GM10847 (cell line): Measurements from ENCODE around the gene MYL6B.

Experiments
- POLR2A ChIP-seq: IDR thresholded peaks from 2 replicates; pipeline ENCODE4 v1.6.1; 2011; ENCODE audit not compliant: insufficient read length; ENCODE audit errors: extremely low read depth

MYL6B gene

DNA sequence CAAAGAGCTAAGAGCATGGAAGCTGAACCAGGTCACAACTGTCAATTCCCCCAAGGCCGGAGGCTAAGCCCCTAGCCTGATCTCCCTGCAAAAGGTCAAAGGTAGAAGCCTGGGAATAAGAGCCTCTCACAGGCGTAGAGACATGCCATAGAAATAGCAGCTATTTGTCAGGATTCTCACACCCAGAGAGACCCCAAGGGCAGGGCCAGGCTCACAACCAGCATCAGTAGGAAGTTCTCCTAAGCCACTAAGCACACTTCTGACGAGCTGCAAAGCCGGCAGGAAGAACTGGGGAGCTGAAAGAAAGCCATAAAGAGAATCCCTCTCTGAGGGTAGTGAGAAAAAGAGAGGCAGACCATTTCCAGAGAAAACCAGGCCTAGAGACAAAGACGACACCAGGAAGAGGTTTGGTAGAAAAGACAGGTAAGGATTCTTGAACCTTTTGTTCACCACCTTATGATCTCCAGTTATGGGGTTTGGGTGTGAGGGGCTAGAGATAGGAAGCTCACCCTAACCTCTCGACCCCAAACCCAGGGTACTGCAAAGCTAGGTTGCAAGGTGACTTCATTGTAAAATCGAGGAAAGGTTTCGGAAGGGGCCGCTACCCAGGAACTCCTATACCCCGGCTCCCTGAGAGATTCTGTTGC, 35.9 kb downstream of the MYL6B start:
- TF ChIP-seq POLR2A: no peak

DNA sequence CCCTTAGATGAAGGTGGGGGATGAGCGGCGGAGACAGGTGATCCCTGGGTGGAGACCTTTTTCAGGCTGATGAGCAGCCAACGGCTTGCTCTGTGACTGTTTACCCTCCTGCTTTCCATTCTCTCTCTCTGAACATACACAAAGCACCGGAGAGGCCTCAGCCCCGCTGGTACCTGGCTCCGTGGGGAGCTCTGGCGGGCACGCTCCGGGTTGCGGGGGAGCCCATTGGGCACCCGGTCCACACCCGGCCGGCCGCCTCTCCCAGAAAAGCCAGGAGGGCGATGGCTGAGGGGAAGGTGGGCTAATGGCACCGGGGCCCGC, 36.4 kb downstream of the MYL6B start:
- TF ChIP-seq POLR2A: no peak

GRCh38 chr12:56189099-56189917, 36.9 kb downstream of the MYL6B start, which contains the start of gene SMARCC2:
Gene SMARCC2, minus strand, starts transcription at chr12:56189483. Its CDS starts 22 bp downstream, at chr12:56189461.
- peak; percentile 18 for TF ChIP-seq POLR2A

DNA sequence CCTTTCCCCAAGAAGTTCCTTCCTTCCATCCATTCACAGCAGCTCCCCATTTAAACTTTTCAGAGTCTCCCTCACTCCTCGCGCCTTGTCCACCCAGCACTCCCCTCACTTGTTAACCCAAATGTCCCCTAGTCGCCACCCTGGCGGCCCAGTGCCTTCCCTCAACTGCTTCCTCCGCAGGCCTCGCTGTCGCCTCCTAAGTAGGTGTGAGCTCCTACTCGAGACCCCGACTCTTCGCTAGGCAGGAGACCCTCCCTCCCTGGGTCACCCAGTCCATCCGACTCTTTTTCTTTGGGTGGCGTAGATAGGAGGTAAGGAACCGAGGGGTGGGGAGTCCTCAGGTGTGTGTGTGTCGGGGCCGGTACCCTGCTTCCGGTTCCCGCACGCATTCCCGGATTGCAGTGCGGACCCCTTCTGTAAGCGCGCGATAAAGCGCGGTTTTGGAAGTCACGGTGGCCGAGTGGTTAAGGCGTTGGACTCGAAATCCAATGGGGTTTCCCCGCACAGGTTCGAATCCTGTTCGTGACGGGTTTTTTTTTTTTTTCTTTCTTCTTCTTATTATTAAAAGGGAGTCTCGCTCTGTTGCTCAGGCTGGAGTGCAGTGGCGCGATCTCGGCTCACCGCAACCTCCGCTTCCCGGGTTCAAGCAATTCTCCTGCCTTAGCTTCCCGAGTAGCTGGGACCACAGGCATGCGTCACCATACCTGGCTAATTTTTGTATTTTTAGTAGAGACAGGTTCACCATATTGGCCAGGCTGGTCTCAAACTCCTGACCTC, 37.7 kb downstream of the MYL6B start:
- TF ChIP-seq POLR2A: no peak

DNA sequence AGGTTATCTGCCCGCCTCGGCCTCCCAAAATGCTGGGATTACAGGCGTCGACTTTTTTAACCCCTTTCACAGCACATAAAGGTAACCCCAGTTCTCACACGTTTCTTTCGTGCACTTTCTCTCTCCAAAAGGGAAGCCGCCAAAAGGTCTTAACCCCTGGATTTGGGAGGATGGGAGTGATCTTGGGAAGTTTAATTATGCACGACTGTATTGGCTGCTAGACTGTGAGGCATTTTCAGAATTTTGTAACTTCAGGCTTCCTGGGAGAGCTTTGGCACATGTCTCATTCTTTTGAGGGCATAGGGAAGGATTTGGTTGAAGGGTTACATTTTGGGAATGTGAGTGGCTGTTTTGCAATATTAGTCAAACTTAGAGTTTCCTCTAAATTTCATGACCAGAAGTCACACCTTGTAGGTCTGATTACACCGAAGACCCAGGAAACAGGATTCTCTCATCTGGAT, 38.3 kb downstream of the MYL6B start:
- TF ChIP-seq POLR2A: no peak

DNA sequence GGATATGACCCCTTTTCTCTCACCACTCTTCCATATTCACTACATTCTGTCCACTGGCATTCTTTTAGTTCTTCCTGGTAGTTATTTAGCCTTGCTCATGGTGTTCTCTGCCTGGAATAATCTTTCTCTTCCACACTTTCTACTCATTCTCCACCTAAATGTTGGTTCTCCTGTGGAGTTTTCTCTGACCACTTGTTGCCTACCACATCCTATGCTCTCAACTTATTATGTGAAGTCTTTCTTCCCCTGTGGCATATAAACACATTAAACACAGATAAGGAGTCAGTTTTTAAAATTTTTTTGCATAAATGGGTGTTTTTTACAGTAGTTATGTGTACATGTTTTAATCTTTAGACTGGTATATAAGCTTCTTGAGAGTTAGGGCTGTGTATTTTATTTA, 40.2 kb downstream of the MYL6B start:
- TF ChIP-seq POLR2A: no peak

GRCh38 chr12:56193025-56193578, 40.7 kb downstream of the MYL6B start:
- TF ChIP-seq POLR2A: no peak

- TF ChIP-seq POLR2A: no peak
Measured at GRCh38 chr12:56197921-56198635, 45.7 kb downstream of the MYL6B start.

DNA sequence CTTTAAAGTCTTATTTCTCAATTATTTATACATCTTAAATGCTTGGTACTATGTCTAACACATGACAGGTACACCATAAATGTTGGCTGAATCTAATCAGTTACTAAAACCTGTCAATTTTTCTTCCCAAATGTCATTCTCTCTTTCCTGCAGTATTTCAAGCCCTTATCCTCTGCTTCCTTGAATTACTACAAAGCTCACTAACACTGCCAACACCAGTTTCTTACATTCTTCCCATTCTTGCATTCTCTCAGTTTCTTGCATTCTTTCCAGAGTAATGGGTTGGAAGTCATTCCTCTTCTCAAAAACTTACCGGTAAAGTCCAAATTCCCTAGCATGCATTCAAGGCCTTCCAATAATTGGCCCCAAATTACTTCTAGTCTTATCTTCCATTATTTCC, 46.4 kb downstream of the MYL6B start:
- TF ChIP-seq POLR2A: no peak

DNA sequence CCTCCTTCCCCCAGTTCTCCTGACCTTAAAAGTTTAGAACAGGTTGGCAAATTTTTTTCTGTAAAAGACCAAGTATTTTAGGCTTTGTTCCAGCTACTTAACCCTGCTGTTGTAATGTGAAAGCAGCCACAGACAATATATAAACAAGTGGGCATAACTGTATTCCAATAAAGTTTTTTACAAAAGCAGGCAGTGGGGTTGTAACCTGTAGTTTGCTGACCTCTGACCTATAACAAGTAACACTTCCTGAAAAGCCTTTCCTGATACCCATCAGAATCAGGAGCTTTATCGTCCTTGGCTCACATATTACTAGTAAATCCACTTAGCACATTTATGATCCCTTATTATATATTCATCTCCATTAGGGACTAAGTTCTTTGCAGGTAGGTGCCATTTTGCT, 50.0 kb downstream of the MYL6B start:
- TF ChIP-seq POLR2A: no peak

DNA sequence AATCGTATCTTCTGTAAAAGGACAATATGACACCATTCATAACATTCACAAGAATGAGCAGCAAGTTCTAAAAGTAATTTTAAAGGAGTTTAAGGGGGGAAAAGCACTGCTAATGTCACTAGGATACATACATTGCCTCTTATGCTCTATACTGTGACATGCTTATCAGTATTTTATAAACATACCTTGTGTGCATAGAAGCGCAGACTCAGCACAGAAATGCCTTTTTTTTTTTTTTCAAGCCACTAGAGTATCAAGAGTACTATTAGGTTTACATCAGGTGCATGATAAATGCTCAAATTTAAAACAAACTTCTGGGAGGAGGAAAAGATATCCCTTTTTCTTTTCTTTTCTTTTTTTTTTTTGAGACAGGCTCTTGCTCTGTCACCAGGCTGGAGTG, 50.5 kb downstream of the MYL6B start:
- no peak for TF ChIP-seq POLR2A

- TF ChIP-seq POLR2A: no peak
Measured at GRCh38 chr12:56204275-56204674, 51.9 kb downstream of the MYL6B start.

DNA sequence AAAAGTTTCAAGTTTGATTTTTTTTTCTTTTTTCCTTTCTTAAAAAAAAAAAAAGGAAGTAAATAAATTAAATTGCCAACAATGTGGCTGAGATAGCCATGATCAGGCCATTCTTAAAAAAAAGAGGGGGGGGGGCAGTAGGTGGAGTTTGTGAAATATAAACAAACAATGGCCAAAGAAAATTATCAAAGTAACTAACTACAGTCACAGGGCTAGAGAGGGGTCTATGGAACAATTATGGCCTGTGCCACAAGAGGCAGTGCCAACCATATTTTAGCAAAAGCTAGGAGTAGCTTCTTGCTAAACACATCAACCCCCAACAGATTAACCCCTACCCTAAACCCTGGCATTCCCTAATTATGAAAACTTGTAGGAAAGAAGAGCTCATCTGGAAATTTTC, 53.1 kb downstream of the MYL6B start:
- TF ChIP-seq POLR2A: no peak

DNA sequence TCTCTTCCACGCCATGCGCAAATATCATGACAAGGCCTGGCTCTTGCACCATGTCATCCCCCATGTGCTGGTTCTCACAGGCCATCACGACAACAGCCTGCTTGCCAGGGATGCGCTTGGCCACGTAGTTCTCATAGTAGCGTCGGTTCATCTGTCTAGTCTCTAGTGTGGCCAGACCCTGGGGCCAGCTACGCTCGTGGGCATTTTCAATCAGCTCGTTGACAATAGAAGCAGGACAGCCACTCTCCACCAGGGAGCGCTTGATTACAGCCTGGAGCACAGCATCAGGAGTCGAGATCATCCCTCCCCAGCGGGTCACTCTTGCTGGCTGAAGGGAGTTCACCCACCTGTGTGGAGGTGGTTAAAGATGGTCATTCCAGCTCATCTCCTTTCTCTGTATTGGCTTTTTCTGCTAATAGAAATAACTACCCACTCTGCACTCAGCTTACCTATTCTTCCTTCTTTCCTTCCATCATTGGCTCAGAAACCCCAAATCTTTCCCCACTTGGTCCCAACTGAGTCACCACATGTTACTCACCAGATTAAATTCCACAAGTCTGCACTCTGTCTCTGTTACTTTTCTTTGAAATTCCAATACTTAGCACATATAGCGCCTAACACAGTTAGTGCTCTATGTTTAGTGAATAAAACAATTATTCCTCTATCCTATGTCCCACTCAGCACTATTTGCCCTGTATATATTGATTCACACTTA, 54.2 kb downstream of the MYL6B start:
- TF ChIP-seq POLR2A: no peak
